HG03196 (cell line): Measurements from ENCODE around the gene MTCH1.

Experiments used
- ATAC-seq: cut with Tn5 transposase; IDR thresholded peaks from one replicate; pipeline ENCODE4 v1.9.1; 2021; ENCODE audit not compliant: unreplicated experiment

Gene MTCH1

GRCh38 chr6:36971921-36972673, 13.9 kb downstream of the MTCH1 start:
- ATAC-seq = no peak

- no peak for ATAC-seq
Observed at GRCh38 chr6:36970892-36971842, 14.8 kb downstream of the MTCH1 start.

GRCh38 chr6:36969988-36970891, 15.8 kb downstream of the MTCH1 start:
- ATAC-seq = no peak

- no peak for ATAC-seq
Observed at GRCh38 chr6:36969240-36969691, 16.7 kb downstream of the MTCH1 start.

- ATAC-seq = no peak
Observed at GRCh38 chr6:36968266-36968977, 17.6 kb downstream of the MTCH1 start.

- ATAC-seq = no peak
Observed at GRCh38 chr6:36967757-36968156, 18.2 kb downstream of the MTCH1 start.

- no peak for ATAC-seq
Observed at GRCh38 chr6:36967301-36967700, 18.7 kb downstream of the MTCH1 start.

- no peak for ATAC-seq
Observed at GRCh38 chr6:36964908-36965307, 21.1 kb downstream of the MTCH1 start.

GRCh38 chr6:36964349-36964748, 21.6 kb downstream of the MTCH1 start:
- ATAC-seq = no peak

- ATAC-seq = no peak
Observed at GRCh38 chr6:36963451-36964290, 22.3 kb downstream of the MTCH1 start.

GRCh38 chr6:36962874-36963273, 23.1 kb downstream of the MTCH1 start:
- no peak for ATAC-seq

GRCh38 chr6:36961441-36962435, 24.3 kb downstream of the MTCH1 start:
- ATAC-seq = no peak

GRCh38 chr6:36959555-36960250, 26.3 kb downstream of the MTCH1 start:
- ATAC-seq = no peak

- ATAC-seq = no peak
Observed at GRCh38 chr6:36958775-36959554, 27.0 kb downstream of the MTCH1 start.

- ATAC-seq = no peak
Observed at GRCh38 chr6:36957773-36958271, 28.2 kb downstream of the MTCH1 start.

- ATAC-seq = no peak
Observed at GRCh38 chr6:36956446-36956820, 29.6 kb downstream of the MTCH1 start.
